ACHN (cell line): Measurements from ENCODE around the gene ZNF605.
"Not testable (repeated sequence)": the region's sequence is repeated elsewhere in the genome, so short reads cannot be mapped to it uniquely, and the experiment has no call there.

Experiments used
- DNase-seq: peaks from one replicate; pipeline ENCODE4 v3.0.0-alpha.2; 2015
- in situ Hi-C: cut with HindIII; loops from 2 replicates; pipeline ENCODE4 v1.10.0; 2017; ENCODE audit warnings: low sequenced_read_pairs, low pct_ligation_motif_present, low pct_unique_long_range_greater_than_20kb

Gene ZNF605

DNA sequence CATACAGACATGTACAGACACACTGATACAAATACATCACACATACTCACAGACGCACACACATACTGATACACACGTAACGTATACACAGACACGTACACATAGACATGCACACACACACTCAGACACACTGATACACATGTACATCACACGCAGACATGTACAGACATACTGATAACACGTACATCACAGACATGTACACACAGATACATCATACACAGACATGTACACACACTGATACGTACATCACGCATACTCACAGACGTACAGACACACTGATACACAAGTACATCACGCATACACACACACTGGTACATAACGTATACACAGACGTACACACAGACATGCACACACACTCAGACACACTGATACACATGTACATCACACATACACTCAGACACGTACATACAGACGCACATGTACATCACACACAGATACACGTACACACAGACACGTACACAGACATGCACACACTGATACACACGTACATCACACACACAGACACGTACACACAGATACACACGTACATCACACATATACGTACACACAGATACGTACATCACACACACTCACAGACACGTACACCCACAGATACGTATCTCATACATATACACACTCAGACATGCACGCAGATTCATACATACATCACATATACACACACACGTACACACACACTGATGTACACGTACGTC, 5.1 kb downstream of the ZNF605 start:
- no peak for DNase-seq
- in situ Hi-C loops = no loop called here

GRCh38 chr12:132949936-132950837, 5.9 kb downstream of the ZNF605 start:
- no peak for DNase-seq
- in situ Hi-C loops = no loop called here

GRCh38 chr12:132948146-132949066, 7.7 kb downstream of the ZNF605 start:
- in situ Hi-C loops = no loop called here
- DNase-seq = no peak

- in situ Hi-C loops = no loop called here
- no peak for DNase-seq
Observed at GRCh38 chr12:132946246-132946820, 9.8 kb downstream of the ZNF605 start.

DNA sequence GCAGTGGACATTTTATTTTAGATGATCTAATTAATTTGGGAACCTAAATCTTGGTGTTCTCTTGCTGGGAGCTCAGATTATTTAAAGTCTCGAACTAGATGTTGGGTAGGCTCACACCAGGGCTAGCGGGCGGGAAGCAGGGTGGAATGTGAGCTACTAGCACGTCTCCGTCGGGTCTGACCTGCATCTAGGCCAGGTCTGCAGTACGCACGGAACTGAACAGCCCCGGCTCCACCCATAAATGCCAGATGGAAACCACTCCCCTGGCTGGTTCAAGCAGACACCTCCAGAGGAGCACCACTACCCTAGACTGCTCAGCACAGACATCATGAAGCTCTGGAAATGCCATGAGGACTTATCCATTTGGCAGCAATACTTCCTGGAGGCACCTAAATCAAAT, 10.3 kb downstream of the ZNF605 start:
- in situ Hi-C loops = no loop called here
- DNase-seq = no peak

DNA sequence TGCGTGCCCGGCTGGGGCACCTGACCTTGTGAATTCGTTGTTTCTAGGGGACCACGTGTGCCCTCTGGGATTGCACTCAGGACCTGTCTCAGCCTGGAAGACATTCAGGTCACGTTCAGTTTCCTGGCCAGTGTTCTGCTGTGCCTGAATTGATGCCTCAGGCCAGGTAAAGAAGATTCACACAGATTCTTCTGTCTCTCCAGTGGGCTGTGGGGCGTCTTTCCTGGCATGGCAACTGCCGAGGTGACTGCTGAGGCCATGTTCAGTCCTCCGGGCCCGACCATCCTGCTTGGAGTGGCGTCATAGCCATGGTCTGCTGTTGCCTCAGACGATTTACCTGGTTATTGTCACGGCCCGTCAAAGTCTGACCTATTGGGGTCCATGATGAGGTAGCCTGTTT, 13.5 kb downstream of the ZNF605 start:
- in situ Hi-C loops = no loop called here
- DNase-seq = no peak

DNA sequence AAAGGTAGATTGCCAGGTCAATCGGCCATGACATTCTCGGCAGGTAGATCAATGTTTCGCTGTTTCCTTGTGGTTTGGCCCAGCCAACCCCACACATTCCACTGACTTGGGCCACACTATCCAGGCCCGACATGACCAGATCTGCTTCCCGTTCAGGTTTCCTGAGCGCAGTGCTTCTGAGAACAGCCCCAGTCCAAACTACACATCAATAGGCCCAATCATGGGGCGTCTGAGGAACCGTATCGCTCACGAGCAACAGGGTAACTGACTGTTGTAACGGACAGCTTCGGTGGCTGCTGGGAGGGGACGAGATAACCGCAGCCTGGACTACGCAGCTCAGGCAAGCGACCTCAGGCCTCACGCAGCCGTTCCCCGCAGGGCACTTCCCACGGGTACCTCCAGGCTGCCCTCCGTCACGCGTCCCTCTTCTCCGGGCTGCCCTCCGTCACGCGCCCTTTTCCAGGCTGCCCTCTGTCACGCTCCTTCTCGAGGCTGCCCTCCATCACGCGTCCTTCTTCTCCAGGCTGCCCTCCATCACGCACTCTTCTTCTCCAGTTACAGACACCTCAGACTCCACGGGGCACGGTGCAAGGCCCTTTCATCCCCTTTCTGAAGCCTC, 14.7 kb downstream of the ZNF605 start:
- in situ Hi-C loops = no loop called here
- DNase-seq = no peak

DNA sequence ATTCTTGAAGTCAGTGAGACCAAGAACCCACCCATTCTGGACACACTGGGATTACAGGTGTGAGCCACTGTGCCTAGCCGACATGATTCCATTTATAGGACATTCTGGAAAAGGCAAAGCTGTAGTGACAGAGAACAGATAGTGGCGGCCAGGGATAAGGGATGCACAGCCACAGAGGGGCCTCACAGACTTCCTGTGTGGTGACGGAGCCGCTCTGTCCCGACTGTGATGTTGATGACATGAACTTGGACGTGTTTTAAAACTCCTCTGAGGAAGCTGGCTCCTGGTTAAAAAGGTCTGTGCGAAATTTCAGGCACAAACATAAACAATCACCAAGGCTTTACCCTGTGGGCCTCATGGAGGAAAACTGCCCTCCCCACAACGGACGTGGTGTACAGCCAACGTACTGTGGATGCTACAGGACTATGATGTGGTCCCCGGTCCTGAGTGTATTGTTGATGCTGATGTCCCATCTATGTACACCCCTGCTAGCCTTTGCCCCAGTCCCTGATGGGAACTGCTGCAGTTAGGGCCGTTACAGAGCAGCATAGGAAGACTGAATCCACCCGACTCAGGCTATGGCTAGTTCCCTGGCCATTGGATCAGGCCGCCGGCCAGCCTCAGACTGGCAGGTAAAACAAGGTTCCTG, 15.9 kb downstream of the ZNF605 start:
- DNase-seq = no peak
- in situ Hi-C loops = no loop called here

GRCh38 chr12:132938807-132939206, 17.3 kb downstream of the ZNF605 start:
- DNase-seq, in situ Hi-C loops: not testable (repeated sequence)

DNA sequence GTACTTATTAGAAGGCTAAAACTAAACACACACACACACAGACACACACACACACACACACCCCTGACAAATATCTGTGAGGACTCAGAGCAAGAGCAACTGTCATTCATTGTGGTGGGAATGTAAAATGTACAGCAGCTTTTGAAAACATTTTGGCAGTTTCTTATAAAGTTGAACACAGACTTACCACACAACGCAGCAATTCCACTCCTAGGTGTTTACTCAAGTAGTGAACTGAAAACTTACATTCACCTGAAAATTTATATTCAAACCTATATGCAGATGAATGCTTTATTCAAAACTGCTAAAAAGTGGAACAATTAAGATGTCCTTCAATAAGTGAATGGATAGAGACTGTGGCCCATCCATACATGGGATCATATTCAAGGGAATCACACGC, 18.6 kb downstream of the ZNF605 start:
- in situ Hi-C loops = no loop called here
- no peak for DNase-seq

DNA sequence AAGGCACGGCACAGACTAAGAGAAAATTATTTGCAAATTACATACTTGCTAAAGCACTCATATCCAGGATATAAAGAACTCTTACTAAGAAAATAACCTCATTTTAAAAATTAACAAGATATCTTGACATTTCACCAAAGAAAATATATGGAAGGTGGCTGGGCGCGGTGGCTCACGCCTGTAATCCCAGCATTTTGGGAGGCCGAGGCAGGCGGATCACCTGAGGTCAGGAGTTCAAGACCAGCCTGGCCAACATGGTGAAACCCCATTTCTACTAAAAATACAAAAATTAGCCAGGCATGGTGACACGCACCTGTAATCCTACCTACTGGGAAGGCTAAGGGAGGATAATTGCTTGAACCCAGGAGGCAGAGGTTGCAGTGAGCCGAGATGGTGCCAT, 19.2 kb downstream of the ZNF605 start:
- in situ Hi-C loops, DNase-seq: not testable (repeated sequence)

GRCh38 chr12:132936163-132936562, 19.9 kb downstream of the ZNF605 start:
- no peak for DNase-seq
- in situ Hi-C loops = no loop called here

- in situ Hi-C loops = no loop called here
Observed at GRCh38 chr12:132926415-132926833, 29.7 kb downstream of the ZNF605 start.

DNA sequence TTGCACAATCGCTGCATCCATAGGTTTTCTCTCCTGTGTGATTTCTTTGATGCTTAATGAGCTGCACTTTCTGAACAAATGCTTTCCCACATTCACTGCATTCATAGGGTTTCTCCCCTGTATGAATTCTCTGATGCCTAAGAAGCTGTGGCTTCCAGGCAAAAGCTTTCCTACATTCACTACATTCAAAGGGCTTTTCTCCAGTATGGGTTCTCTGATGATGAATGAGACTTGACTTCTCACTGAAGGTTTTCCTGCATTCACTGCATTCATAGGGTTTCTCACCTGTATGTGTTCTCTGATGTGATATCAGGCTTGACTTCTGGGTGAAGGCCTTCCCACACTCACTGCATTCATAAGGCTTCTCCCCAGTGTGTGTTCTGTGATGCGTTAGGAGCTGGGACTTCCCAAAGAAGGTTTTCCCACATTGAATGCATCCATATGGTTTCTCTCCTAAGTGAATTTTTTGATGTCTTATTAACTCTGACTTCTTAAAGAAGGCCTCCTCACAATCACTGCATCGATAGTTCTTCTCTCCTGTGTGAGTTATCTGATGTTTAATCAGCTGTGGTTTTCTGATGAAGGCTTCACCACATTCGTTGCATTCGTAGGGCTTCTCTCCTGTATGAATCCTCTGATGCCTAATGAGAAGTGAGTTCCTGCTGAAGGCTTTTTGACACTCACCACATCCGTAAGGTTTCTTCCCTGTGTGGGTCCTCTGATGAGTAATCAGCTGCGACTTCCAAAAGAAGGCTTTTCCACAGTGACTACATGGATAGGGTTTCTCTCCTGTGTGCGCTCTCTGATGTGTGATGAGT, 30.3 kb downstream of the ZNF605 start:
- in situ Hi-C loops = no loop called here
- DNase-seq = no peak

More at GRCh38 chr12:132926415-132926833, 29.7 kb downstream of the ZNF605 start:
- no peak for DNase-seq

DNA sequence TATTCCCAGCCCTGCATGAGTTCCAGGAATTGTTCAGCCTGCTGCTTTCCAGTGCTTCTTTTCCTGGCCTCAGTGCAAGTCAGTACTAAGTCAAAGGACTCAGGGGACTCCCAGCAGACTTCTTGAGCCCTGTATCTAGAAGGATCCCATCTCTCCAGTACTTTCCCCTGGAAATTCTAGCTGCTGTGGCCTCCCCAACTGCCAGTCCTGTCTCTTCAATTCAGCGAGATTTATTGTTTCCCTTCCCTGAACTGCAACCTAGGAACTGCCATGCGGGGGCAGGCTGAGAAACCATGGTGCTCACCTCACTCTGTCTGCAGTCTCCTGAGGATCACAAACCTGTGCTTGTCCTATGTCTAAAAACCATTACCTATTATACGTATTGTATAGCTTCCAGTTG, 31.8 kb downstream of the ZNF605 start:
- in situ Hi-C loops = no loop called here
- DNase-seq = no peak

GRCh38 chr12:132923356-132923909, 32.7 kb downstream of the ZNF605 start:
- in situ Hi-C loops = no loop called here
- DNase-seq = no peak

- DNase-seq = no peak
- in situ Hi-C loops = no loop called here
Observed at GRCh38 chr12:132922676-132923075, 33.4 kb downstream of the ZNF605 start.
